GM19193 (cell line): Measurements from ENCODE around the gene ACAP3.

ENCODE experiments used
- POLR2A ChIP-seq: IDR thresholded peaks from 4 replicates; pipeline ENCODE4 v1.6.1; 2011; ENCODE audit not compliant: insufficient read depth, insufficient read length; ENCODE audit errors: extremely low read depth

ACAP3 gene

GRCh38 chr1:1312450-1313314 is 5.0 kb upstream of the ACAP3 start:
- TF ChIP-seq POLR2A, result peak; percentile 19

- TF ChIP-seq POLR2A, result no peak
Observed at GRCh38 chr1:1311107-1312104, 3.7 kb upstream of the ACAP3 start.

GRCh38 chr1:1310476-1311053 is 2.8 kb upstream of the ACAP3 start:
- TF ChIP-seq POLR2A, result peak; percentile 14

- TF ChIP-seq POLR2A, result no peak
Observed at GRCh38 chr1:1310109-1310385, 2.3 kb upstream of the ACAP3 start.

- no peak for TF ChIP-seq POLR2A
Observed at GRCh38 chr1:1309251-1310108, 1.8 kb upstream of the ACAP3 start.

GRCh38 chr1:1308756-1309250 is 1.1 kb upstream of the ACAP3 start:
- TF ChIP-seq POLR2A, result no peak

- no peak for TF ChIP-seq POLR2A
Observed at GRCh38 chr1:1307261-1307922, 338 bp downstream of the ACAP3 start.

- TF ChIP-seq POLR2A, result no peak
Observed at GRCh38 chr1:1306661-1307260, 969 bp downstream of the ACAP3 start.

- no peak for TF ChIP-seq POLR2A
Observed at GRCh38 chr1:1306070-1306660, 1.6 kb downstream of the ACAP3 start.

GRCh38 chr1:1305300-1306069 is 2.2 kb downstream of the ACAP3 start:
- TF ChIP-seq POLR2A, result peak; percentile 23

GRCh38 chr1:1304331-1305299 is 3.1 kb downstream of the ACAP3 start:
- no peak for TF ChIP-seq POLR2A

GRCh38 chr1:1303736-1304135 is 4.0 kb downstream of the ACAP3 start:
- TF ChIP-seq POLR2A, result no peak
